Neural crest cell (in vitro differentiated cells): ENCODE data around the gene ASB7. TPM values are rescaled to one million over a fixed set of nuclear protein-coding genes. Genes with fewer than 3 reads are reported as not detected.

Source experiments
- DNase-seq: peaks from one replicate; pipeline ENCODE4 v3.0.0; 2021; ENCODE audit warnings: low read depth, mixed read lengths, low spot score
- H3K27ac Mint-ChIP-seq: one replicate; pipeline ENCODE4 v1.8.0; 2021; ENCODE audit warnings: mild to moderate bottlenecking, mixed read lengths; ENCODE audit not compliant: unreplicated experiment
- H3K27me3 Mint-ChIP-seq: 2 replicates; pipeline ENCODE4 v1.8.0; 2021; ENCODE audit warnings: low read depth, mild to moderate bottlenecking, mixed read lengths
- H3K36me3 Mint-ChIP-seq: 2 replicates; pipeline ENCODE4 v1.8.0; 2021; ENCODE audit warnings: low read depth, mild to moderate bottlenecking, mixed read lengths
- H3K4me1 Mint-ChIP-seq: 2 replicates; pipeline ENCODE4 v1.8.0; 2021; ENCODE audit warnings: mixed read lengths
- H3K4me3 Mint-ChIP-seq: one replicate; pipeline ENCODE4 v1.8.0; 2021; ENCODE audit warnings: mild to moderate bottlenecking, mixed read lengths
- H3K9me3 Mint-ChIP-seq: 2 replicates; pipeline ENCODE4 v1.8.0; 2021; ENCODE audit warnings: mixed read lengths
- CTCF ChIP-seq: fragments of 200-600 bp; sonication (generic); conservative IDR thresholded peaks from 2 replicates; pipeline ENCODE4 v1.5.0; 2021; ENCODE audit warnings: antibody characterized with exemption, mild to moderate bottlenecking
- total RNA-seq: library from RNA; stranded (reverse); gene quantifications from 2 replicates; pipeline ENCODE4 v1.2.1, GENCODE V29; 2021

Gene ASB7
- total RNA-seq, 1 donor from 2014 or later, result 14.4 TPM

DNA sequence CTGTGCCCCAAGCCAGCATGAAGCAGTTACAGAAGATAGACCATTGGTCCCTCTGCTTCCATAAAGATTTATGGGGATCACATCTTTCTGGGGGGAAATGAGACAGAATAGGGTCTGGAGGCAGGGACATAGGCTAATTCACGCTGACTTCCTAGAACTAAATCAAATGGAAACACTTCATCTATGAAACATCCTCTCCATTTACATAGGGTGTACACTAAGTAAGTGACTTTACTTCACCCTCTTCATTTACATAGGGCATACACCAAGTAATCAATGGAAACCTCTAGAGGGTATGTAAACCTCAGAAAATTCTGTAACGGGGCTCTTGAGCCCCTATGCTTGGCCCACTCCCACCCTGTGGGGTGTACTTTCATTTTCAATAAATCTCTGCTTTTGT, 10.6 kb upstream of the ASB7 start:
- DNase-seq, result no peak
- H3K36me3 Mint-ChIP-seq, result peaks cover 36% of the 10 kb centered on the region
- H3K9me3 Mint-ChIP-seq, result peaks cover 17% of the 10 kb centered on the region
- no peak for TF ChIP-seq CTCF
- no peak overlapping the region for H3K4me3 Mint-ChIP-seq
- no peaks in the 10 kb centered on the region for H3K27me3 Mint-ChIP-seq
- H3K4me1 Mint-ChIP-seq, result no peaks in the 10 kb centered on the region
- H3K27ac Mint-ChIP-seq, result no peak overlapping the region

- TF ChIP-seq CTCF, result no peak
- no peak overlapping the region for H3K27ac Mint-ChIP-seq
- H3K36me3 Mint-ChIP-seq, result peaks cover 30% of the 10 kb centered on the region
- H3K4me3 Mint-ChIP-seq, result no peak overlapping the region
- peaks cover 14% of the 10 kb centered on the region for H3K9me3 Mint-ChIP-seq
- H3K27me3 Mint-ChIP-seq, result no peaks in the 10 kb centered on the region
- no peaks in the 10 kb centered on the region for H3K4me1 Mint-ChIP-seq
- no peak for DNase-seq
Measured at GRCh38 chr15:100592898-100593297, 9.5 kb upstream of the ASB7 start.

GRCh38 chr15:100593431-100593830, 9.0 kb upstream of the ASB7 start:
- Mint-ChIP-seq H3K9me3 (peaks cover 12% of the 10 kb centered on the region), H3K27me3 (no peaks in the 10 kb centered on the region), H3K36me3 (peaks cover 28% of the 10 kb centered on the region), H3K4me3 (no peak overlapping the region), H3K4me1 (no peaks in the 10 kb centered on the region), H3K27ac (no peak overlapping the region)
- TF ChIP-seq CTCF, result no peak
- no peak for DNase-seq

- TF ChIP-seq CTCF, result no peak
- Mint-ChIP-seq H3K36me3 (peaks cover 15% of the 10 kb centered on the region), H3K4me1 (no peaks in the 10 kb centered on the region), H3K9me3 (peaks cover 9% of the 10 kb centered on the region), H3K27ac (no peak overlapping the region), H3K27me3 (no peaks in the 10 kb centered on the region), H3K4me3 (no peak overlapping the region)
- DNase-seq, result no peak
Measured at GRCh38 chr15:100595964-100596363, 6.4 kb upstream of the ASB7 start.

DNA sequence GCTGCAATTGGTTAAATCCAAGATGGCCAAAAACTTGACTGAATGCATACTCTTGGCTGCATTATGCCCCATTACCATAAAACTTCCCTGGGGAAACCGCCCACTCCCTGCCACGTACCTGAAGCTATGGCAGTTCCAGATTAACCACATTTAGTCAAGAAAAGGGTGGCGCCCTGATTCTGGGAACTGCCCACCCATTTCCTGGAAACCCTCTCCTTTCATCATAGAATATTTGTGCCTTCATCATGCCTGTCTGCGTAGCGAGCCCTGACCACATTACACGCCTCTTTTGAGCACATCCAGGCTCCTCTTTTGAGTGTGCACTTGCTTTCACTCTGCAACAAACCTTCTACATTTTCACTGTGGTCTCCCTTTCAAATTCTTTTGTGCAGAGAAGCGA, 5.6 kb upstream of the ASB7 start:
- DNase-seq, result no peak
- H3K9me3 Mint-ChIP-seq, result peaks cover 6% of the 10 kb centered on the region
- H3K27ac Mint-ChIP-seq, result no peak overlapping the region
- no peak overlapping the region for H3K4me3 Mint-ChIP-seq
- peaks cover 11% of the 10 kb centered on the region for H3K36me3 Mint-ChIP-seq
- TF ChIP-seq CTCF, result no peak
- no peaks in the 10 kb centered on the region for H3K27me3 Mint-ChIP-seq
- no peaks in the 10 kb centered on the region for H3K4me1 Mint-ChIP-seq

DNA sequence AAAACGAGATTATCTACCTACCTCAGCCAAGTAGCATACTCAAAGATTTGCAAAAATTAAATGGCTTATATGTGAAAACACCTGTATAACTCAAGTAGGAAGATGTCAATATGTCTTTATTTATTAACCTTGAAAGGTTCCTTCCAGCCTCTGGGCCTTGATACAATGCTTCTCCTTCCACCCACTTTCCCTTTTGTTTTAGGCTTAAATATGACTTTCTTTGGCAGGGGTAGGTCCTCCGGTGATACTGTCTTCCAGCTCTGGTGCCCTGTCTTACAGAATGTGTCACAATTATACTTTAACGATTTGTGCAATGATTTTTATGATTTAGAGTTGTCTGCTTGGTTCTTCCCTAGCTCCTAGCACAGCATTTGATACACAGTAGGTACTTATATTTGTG, 4.5 kb upstream of the ASB7 start:
- Mint-ChIP-seq H3K9me3 (peaks cover 2% of the 10 kb centered on the region), H3K27ac (no peak overlapping the region), H3K4me1 (peaks cover under 1% of the 10 kb centered on the region), H3K36me3 (peaks cover 4% of the 10 kb centered on the region), H3K4me3 (peak overlapping the region; percentile 28), H3K27me3 (no peaks in the 10 kb centered on the region)
- no peak for TF ChIP-seq CTCF
- DNase-seq, result no peak
